Stimulated activated CD4-positive, alpha-beta T cell treated with anti-CD3 and anti-CD28 coated beads, Interleukin-2, amount 100 ng/mL, for 4 hours (primary cell): ENCODE data around the gene LGALS7.

Experiments
- DNase-seq: peaks from one replicate; pipeline ENCODE4 v3.0.0-alpha.2; 2020; ENCODE audit warnings: low read depth

The LGALS7 gene

GRCh38 chr19:38737921-38738737 is 35.2 kb downstream of the LGALS7 start:
- DNase-seq = no peak

GRCh38 chr19:38737281-38737865 is 35.9 kb downstream of the LGALS7 start:
- DNase-seq = no peak

GRCh38 chr19:38736413-38737280 is 36.7 kb downstream of the LGALS7 start:
- DNase-seq = peak; percentile 64

DNA sequence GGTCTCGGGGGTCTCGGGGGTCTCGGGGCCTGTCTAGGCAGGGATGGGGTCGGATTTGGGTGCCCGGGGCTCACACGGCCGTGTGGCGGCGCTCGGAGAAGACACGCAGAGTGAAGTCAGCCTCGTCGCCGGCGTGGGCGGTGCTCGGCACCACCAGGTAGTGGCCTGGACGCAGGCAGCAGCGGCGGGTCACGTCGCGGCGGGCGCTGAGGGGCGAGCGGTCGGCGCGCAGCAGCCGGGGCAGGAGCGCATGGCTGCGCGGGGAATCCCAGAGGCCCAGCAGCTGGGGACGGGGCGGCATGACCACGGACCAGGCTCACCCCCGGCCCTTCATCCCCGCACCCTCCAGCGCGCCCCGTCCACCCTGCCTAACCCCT is 37.3 kb downstream of the LGALS7 start:
- peak; percentile 54 for DNase-seq

GRCh38 chr19:38735257-38735686 is 38.0 kb downstream of the LGALS7 start:
- DNase-seq = no peak

DNA sequence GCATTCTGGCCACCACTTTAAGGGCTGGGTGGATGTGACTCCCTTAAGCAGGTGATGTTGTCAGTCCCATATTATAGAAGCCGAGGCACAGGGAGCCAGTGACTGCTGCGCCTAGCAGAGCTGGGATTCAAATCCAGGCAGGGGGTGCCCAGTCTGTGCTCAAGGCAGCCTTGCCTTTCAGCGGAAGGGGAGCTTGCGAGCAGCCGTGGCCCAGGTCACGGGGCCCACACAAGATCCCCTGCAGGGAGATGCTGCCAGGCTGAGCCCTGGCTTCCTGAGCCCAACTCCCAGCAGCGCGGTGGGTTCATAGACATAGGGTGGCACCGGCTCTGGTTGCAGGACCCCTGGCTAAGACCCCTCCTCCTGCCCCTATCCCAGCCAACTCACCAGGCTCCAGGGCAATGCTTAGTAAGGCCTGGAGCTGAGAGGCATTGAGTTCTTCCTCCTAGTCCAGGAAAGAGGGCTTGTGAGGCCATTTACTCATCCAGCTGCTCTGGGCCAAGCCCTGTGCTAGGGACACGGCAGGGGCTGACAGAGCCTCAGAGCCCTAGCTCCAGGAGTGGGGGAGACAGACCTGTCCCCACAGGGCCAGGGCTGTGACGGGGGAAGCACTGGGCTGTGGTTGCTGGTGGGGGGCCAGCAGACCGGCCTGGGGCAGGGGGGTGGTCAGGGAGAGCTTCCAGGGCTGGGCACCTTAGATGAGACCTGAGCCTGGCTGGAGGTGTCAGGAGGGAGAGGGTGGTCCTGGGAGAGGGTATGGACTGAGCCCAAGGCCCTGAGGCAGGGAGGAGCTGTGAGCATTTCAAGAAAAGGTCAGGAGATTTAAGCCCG is 38.7 kb downstream of the LGALS7 start:
- DNase-seq = no peak

GRCh38 chr19:38734176-38734425 is 39.2 kb downstream of the LGALS7 start:
- DNase-seq = no peak

DNA sequence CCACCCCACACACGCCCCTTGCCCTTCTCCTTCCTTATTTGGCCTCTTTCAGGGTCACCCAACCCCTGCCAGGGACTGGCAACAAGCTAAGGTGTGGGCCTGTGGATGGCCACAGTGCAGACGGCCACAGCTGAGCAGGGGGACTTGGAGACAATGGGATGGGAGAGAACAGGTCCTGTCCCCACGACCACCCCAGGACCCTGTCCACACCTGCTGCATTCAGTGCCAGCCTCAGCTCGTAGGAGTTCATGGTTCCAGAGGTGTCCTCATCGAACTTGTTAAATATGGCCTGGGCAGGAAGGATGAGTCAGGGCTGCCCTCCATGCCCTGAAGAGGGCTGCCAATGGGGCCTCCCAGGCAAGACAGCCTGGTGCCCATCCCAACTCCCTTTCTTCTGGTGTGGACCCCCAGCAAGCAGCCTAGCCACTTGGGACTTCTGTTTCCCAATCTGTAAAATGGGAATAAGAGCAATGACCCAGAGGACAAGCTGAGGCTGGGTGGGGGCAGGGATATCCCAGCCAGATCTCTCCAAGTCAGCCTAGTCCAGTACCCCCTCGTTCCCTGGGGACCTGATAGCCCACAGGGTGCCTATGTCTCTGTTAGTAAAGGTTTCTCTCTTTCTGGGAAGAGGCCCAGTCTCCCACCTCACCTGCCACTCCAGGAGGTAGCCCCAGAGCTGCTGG is 39.7 kb downstream of the LGALS7 start:
- DNase-seq = no peak

DNA sequence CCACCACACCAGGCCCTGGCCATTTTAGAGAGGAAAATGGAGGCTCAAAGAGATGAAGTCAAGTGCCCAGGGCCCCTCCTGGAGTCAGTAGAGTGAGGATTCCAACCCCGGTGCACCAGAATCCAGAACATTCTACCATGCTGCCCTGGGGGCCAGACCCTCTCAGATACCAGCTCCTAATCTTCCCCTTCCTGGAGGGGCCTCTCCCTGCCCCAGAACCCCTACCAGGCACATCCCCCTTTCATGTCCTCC is 40.1 kb downstream of the LGALS7 start:
- DNase-seq = no peak

- no peak for DNase-seq
Measured at GRCh38 chr19:38731654-38732301, 41.5 kb downstream of the LGALS7 start.

- no peak for DNase-seq
Measured at GRCh38 chr19:38730731-38731589, 42.4 kb downstream of the LGALS7 start.

DNA sequence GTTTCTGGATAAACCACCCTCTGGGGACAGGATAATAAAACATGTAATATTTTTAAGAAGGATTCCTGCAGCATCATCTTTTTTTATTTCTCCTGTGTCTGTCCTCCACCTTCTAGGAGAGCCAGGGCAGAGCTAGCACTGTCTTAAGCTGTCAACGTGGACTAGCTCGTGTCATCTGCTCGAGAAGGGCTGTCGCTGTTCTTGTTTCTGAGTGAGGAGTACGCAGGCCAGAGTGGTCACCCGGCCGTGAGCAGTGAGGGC is 42.9 kb downstream of the LGALS7 start:
- DNase-seq = no peak

DNA sequence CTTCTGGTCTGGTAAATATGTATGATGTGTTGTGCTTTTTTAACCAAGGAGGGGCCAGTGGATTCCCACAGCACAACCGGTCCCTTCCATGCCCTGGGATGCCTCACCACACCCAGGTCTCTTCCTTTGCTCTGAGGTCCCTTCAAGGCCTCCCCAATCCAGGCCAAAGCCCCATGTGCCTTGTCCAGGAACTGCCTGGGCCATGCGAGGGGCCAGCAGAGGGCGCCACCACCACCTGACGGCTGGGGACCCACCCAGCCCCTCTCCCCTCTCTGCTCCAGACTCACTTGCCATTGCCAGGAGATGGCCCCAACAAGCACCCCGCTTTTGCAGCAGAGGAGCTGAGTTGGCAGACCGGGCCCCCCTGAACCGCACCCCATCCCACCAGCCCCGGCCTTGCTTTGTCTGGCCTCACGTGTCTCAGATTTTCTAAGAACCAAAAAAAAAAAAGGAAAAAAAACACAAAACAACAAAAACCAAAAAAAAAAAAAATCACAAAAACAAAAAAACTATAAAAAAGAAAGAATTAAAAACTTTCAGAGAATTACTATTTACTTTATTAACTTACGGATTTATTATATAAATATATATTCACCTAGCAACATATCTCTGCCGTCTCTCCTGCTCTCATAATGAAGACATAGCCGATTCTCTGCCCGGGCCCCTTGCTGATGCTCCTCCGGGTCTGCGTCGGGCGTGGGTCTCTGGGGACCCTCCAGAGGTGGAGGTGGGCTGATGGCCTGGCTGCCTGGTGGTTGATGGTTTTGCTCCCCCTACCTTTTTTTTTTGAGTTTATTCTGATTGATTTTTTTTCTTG is 43.5 kb downstream of the LGALS7 start:
- peak; percentile 63 for DNase-seq

GRCh38 chr19:38728752-38729541 is 44.4 kb downstream of the LGALS7 start:
- DNase-seq = no peak

DNA sequence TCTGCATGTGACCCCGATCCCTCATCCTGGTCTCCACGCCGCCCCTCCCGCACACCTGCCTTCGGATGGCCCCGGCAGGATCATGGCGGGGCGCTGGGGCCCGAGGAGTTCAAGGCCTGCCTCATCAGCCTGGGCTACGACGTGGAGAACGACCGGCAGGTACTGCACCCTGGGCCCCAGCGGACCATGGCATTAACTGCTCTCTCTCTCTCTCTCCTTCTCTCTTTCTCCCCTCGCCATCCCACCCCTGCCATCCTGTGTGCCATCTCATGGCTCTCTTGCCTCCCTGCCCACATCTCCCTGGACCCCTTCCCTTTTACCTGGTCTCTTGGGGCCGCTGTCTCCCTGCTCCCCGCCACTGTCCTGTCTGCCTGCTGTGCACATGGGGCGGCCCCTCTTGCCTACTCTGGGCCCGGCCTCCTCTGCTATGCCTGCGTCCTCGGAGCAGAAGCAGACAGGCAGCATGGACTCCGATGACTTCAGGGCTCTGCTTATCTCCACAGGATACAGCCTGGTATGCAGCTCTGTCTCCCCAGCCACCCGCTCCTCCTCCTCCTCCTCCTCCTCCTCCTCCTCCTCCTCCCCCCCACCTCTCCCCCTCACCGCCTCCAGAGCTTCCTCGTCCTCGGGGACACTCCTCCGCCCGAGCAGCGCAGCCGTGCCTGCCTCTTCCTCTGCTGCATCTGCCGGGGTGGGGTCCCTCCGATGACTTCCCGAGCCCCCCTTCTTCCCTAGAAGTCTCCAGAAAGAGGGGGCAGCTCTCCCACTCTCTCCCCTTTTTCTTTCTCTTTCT is 45.3 kb downstream of the LGALS7 start:
- DNase-seq = no peak

- DNase-seq = no peak
Measured at GRCh38 chr19:38727306-38727867, 45.9 kb downstream of the LGALS7 start.

- DNase-seq = no peak
Measured at GRCh38 chr19:38726761-38727301, 46.5 kb downstream of the LGALS7 start.

DNA sequence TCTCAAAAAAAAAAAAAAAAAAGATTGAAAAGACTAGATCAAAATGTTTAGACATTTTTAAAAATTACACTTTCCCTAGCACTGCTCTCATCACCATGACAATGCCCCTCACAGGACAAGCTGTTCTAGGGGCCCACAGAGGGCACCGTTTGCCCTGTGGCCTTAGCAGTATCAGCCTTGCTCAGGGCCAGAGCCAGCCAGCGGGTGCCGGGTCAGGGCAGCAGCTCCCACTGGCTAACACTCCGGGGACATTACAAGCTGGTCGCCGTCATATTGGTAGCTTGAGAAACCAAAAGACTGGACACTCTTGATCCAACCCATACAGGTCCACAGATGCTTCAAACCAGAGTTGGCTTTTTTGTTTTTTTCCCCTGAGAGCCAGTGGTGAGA is 47.0 kb downstream of the LGALS7 start:
- no peak for DNase-seq
